KMS-11 (cell line): ENCODE measurements around the gene SMIM31.

Experiments
- H2AFZ ChIP-seq: fragments of 200-600 bp; sonication (generic); 2 replicates; pipeline ENCODE4 v1.6.1; 2016; ENCODE audit warnings: antibody characterized with exemption, mixed run types, low read depth
- H3K27ac ChIP-seq: fragments of 200-600 bp; sonication (generic); 2 replicates; pipeline ENCODE4 v1.6.1; 2016; ENCODE audit warnings: mild to moderate bottlenecking, mixed run types
- H3K27me3 ChIP-seq: fragments of 200-600 bp; sonication (generic); 2 replicates; pipeline ENCODE4 v1.6.1; 2017; ENCODE audit warnings: mild to moderate bottlenecking, low read depth, mixed run types, moderate library complexity; ENCODE audit not compliant: insufficient read depth
- H3K36me3 ChIP-seq: fragments of 200-600 bp; sonication (generic); 2 replicates; pipeline ENCODE4 v1.6.1; 2017; ENCODE audit warnings: mild to moderate bottlenecking, mixed run types; ENCODE audit not compliant: insufficient read depth
- H3K4me1 ChIP-seq: fragments of 200-600 bp; sonication (generic); 2 replicates; pipeline ENCODE4 v1.6.1; 2016; ENCODE audit warnings: mild to moderate bottlenecking, low read depth, mixed run types; ENCODE audit not compliant: poor library complexity, severe bottlenecking
- H3K4me2 ChIP-seq: fragments of 200-600 bp; sonication (generic); 2 replicates; pipeline ENCODE4 v1.7.0; 2016; ENCODE audit warnings: mild to moderate bottlenecking, mixed run types
- H3K4me3 ChIP-seq: fragments of 200-600 bp; sonication (generic); IDR thresholded peaks from 2 replicates; pipeline ENCODE4 v1.6.1; 2017; ENCODE audit warnings: low read depth, low read length, mixed read lengths; ENCODE audit not compliant: insufficient read depth
- H3K79me2 ChIP-seq: fragments of 200-600 bp; sonication (generic); 2 replicates; pipeline ENCODE4 v1.6.1; 2016; ENCODE audit warnings: low read depth, mixed run types; ENCODE audit not compliant: insufficient read depth
- H3K9ac ChIP-seq: fragments of 200-600 bp; sonication (generic); 2 replicates; pipeline ENCODE4 v1.6.1; 2016; ENCODE audit warnings: mild to moderate bottlenecking, mixed run types
- H4K20me1 ChIP-seq: fragments of 200-600 bp; sonication (generic); 2 replicates; pipeline ENCODE4 v1.6.1; 2016; ENCODE audit warnings: mild to moderate bottlenecking, mixed run types; ENCODE audit not compliant: insufficient read depth
- TF ChIP-seq, protein P1 (sequence below): fragments of 200-600 bp; sonication (generic); conservative IDR thresholded peaks from 2 replicates; pipeline ENCODE4 v1.6.1; 2017; ENCODE audit warnings: low read depth, mild to moderate bottlenecking, antibody characterized with exemption, low read length, moderate library complexity, mixed read lengths

Gene SMIM31

DNA sequence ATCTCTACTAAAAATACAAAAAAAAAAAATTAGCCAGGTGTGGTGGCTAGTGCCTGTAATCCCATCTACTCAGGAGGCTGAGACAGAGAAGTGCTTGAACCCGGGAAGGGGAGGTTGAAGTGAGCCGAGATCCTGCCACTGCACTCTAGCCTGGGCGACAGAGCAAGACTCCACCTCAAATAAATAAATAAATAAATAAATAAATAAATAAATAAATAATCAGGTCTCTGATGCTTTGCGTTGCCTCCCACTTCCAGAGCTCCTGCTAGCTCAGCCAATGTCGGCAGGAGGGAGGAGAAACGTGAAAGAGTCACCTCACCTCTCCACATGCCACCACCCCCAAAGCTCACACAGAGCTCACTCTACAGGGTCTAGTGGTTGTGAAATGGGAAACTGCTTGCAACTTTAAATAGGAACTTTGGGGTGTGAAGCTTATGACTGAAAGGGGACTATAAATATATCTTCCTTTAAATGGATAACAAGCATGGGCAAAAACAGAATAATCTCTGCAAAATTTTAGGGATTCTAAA lies 7.9 kb downstream of the SMIM31 start:
- Histone ChIP-seq H3K27ac (no peak overlapping the region), H3K27me3 (no peaks in the 10 kb centered on the region), H4K20me1 (no peaks in the 10 kb centered on the region), H3K4me3 (no peak overlapping the region), H3K4me1 (no peaks in the 10 kb centered on the region), H3K36me3 (no peaks in the 10 kb centered on the region), H2AFZ (no peak overlapping the region), H3K9ac (no peak overlapping the region), H3K79me2 (no peaks in the 10 kb centered on the region), H3K4me2 (no peak overlapping the region)
- TF ChIP-seq, protein P1, sequence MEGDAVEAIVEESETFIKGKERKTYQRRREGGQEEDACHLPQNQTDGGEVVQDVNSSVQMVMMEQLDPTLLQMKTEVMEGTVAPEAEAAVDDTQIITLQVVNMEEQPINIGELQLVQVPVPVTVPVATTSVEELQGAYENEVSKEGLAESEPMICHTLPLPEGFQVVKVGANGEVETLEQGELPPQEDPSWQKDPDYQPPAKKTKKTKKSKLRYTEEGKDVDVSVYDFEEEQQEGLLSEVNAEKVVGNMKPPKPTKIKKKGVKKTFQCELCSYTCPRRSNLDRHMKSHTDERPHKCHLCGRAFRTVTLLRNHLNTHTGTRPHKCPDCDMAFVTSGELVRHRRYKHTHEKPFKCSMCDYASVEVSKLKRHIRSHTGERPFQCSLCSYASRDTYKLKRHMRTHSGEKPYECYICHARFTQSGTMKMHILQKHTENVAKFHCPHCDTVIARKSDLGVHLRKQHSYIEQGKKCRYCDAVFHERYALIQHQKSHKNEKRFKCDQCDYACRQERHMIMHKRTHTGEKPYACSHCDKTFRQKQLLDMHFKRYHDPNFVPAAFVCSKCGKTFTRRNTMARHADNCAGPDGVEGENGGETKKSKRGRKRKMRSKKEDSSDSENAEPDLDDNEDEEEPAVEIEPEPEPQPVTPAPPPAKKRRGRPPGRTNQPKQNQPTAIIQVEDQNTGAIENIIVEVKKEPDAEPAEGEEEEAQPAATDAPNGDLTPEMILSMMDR = no peak

DNA sequence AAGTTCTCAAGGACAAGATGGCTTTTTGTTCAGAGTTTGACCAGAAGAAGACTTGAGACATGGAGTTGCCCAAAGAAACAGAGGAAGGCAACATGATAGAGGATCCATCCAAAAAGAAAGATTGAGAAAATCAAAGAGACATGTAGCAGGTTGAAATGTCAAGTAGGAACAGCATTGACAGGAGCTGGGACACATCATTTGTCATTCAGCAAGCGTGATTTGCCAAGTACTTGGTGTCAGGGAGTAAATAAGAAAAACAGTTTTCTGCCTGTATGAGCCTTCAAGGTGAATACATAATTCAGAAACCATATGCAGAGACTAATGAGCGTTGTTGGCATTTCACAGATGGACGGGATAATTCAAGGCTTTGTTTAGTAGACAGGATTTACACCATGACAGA lies 11.2 kb downstream of the SMIM31 start:
- Histone ChIP-seq H3K4me2 (no peak overlapping the region), H3K4me3 (no peak overlapping the region)

DNA sequence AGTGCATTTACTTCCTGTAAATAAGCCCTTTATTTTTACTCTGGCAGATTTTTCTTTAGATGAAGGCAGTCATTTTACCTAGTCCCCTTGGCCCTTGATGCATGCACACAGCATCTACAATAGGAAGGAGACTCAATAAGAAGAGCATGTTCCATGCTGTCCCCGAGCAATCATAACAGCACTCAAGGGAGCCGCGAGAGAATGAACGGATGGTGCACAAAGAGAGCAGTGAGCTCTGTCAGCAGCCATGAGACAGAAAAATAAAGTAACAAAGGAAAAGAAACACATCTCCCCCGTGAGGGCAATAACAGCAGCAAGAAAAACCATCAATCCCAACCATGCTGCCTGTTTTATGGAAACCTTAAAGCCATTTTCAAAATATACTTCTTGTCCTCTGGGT lies 11.9 kb downstream of the SMIM31 start:
- H3K27ac ChIP-seq = no peak overlapping the region
- TF ChIP-seq, protein P1 = no peak

More for the DNA sequence above, 11.2 kb downstream of the SMIM31 start:
- H3K36me3 ChIP-seq = no peaks in the 10 kb centered on the region
- no peaks in the 10 kb centered on the region for H4K20me1 ChIP-seq
- TF ChIP-seq, protein P1 = no peak
- H3K9ac ChIP-seq = no peak overlapping the region
- no peak overlapping the region for H2AFZ ChIP-seq
- H3K27ac ChIP-seq = no peak overlapping the region
- no peaks in the 10 kb centered on the region for H3K27me3 ChIP-seq
- H3K4me1 ChIP-seq = no peaks in the 10 kb centered on the region
- no peaks in the 10 kb centered on the region for H3K79me2 ChIP-seq

DNA sequence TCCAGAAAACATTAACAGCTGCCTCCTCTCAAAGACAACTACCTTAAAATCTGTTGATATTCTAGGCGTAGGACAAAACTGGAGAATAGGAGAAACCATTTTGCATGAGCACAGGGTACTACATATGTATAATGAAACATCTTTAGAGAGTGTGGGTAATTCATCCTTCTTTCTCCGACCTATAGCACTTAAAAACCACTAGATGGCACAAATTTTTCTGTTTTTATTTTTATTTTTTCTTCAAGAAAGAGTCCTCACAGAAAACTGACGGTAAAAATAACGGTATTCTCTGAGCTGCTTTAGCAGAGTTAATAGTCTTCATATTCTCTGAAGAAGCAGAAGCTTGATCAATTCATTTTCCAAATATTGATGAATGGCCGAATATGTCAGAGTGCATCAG lies 14.6 kb downstream of the SMIM31 start:
- TF ChIP-seq, protein P1 = peak; percentile 65; the same call in 1 of the 2 replicates
- Histone ChIP-seq H3K36me3 (no peaks in the 10 kb centered on the region), H3K9ac (no peak overlapping the region), H3K27ac (no peak overlapping the region), H2AFZ (no peak overlapping the region), H3K79me2 (no peaks in the 10 kb centered on the region), H3K4me2 (no peak overlapping the region), H3K4me1 (no peaks in the 10 kb centered on the region), H3K27me3 (no peaks in the 10 kb centered on the region), H4K20me1 (no peaks in the 10 kb centered on the region), H3K4me3 (no peak overlapping the region)

More for the DNA sequence above, 11.9 kb downstream of the SMIM31 start:
- Histone ChIP-seq H3K4me3 (no peak overlapping the region), H3K9ac (no peak overlapping the region), H3K27me3 (no peaks in the 10 kb centered on the region), H4K20me1 (no peaks in the 10 kb centered on the region), H2AFZ (no peak overlapping the region), H3K36me3 (no peaks in the 10 kb centered on the region), H3K4me1 (no peaks in the 10 kb centered on the region), H3K4me2 (no peak overlapping the region), H3K79me2 (no peaks in the 10 kb centered on the region)
